Mucosa of descending colon (tissue), 3 donors: ENCODE data around the gene GNAQ. TPM values are rescaled to one million over a fixed set of nuclear protein-coding genes. Genes with fewer than 3 reads are reported as not detected.

Source experiments
- ATAC-seq: fragments of 200-7000 bp; cut with Tn5 transposase; one replicate; pipeline ENCODE4 v1.9.1; 2020; ENCODE audit warnings: mild to moderate bottlenecking, moderate library complexity
- DNase-seq, 3 donors: peaks; one replicate each; pipeline ENCODE4 v3.0.0-alpha.2; 2020
- H3K36me3 ChIP-seq: fragments of 200-600 bp; one replicate; pipeline ENCODE4 v1.8.0; 2021; ENCODE audit warnings: low read depth, mild to moderate bottlenecking
- H3K4me1 ChIP-seq: fragments of 200-600 bp; one replicate; pipeline ENCODE4 v1.8.0; 2021; ENCODE audit warnings: low read depth, mild to moderate bottlenecking
- H3K4me3 ChIP-seq: fragments of 200-600 bp; one replicate; pipeline ENCODE4 v1.8.0; 2021; ENCODE audit warnings: mild to moderate bottlenecking
- H3K9me3 ChIP-seq: fragments of 200-600 bp; one replicate; pipeline ENCODE4 v1.8.0; 2021; ENCODE audit warnings: mild to moderate bottlenecking
- intact Hi-C, 2 donors: fragments of 100-400 bp; cut with DNase I in 1 of 2; cut with micrococcal nuclease in 1 of 2; formaldehyde crosslinking; loops; one replicate each; pipeline versions ENCODE4 v1.11.0 to v1.11.1; 2022; cut with DNase I, micrococcal nuclease
- total RNA-seq, 3 donors: library from RNA; stranded (reverse); fragmentation: NEBNext Ultra II Directional in 2 of 3; extraction: Animal tissue kit (Norgen Biotek cat#: 25700) in 2 of 3; gene quantifications; one replicate each; pipeline versions ENCODE4 v1.2.1 to v1.2.4, GENCODE V29; 2021 to 2023
- TF ChIP-seq, protein P1 (sequence below): fragments of 200-600 bp; IDR thresholded peaks from one replicate; pipeline ENCODE4 v1.8.0; 2022; ENCODE audit warnings: antibody characterized with exemption, mild to moderate bottlenecking
- donor health status: DM: no; HTN: no; CAD: no; lungs with moderate emphysema.
- donor health status: DM: no; HTN: no; CAD: no.
- donor health status: DM: no; HTN: yes; CAD: no.

GNAQ gene
- total RNA-seq, 3 donors from 2014 or later, result 95.9 to 115 (median 104) TPM

DNA sequence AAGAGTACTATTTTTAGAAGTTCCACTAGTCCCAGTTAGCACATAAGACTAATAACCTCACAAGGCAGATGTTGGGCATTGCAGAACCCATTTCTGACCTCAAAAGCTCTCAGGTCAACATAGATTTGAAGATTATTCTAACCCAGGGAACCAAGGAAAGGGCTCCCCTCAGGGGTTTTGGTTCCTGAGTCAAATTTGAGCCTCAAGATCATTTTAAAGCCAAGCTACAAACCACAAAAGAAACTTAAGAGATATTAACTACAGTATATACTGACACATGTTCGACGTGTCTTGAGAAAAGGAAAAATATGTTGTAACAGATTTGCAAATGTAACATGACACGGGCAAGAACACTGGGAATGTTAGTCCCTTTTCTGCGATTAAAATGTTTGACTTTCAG, 88.6 kb downstream of the GNAQ start:
- intact Hi-C loops, result no loop called here
- TF ChIP-seq, protein P1, sequence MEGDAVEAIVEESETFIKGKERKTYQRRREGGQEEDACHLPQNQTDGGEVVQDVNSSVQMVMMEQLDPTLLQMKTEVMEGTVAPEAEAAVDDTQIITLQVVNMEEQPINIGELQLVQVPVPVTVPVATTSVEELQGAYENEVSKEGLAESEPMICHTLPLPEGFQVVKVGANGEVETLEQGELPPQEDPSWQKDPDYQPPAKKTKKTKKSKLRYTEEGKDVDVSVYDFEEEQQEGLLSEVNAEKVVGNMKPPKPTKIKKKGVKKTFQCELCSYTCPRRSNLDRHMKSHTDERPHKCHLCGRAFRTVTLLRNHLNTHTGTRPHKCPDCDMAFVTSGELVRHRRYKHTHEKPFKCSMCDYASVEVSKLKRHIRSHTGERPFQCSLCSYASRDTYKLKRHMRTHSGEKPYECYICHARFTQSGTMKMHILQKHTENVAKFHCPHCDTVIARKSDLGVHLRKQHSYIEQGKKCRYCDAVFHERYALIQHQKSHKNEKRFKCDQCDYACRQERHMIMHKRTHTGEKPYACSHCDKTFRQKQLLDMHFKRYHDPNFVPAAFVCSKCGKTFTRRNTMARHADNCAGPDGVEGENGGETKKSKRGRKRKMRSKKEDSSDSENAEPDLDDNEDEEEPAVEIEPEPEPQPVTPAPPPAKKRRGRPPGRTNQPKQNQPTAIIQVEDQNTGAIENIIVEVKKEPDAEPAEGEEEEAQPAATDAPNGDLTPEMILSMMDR, result no peak

DNA sequence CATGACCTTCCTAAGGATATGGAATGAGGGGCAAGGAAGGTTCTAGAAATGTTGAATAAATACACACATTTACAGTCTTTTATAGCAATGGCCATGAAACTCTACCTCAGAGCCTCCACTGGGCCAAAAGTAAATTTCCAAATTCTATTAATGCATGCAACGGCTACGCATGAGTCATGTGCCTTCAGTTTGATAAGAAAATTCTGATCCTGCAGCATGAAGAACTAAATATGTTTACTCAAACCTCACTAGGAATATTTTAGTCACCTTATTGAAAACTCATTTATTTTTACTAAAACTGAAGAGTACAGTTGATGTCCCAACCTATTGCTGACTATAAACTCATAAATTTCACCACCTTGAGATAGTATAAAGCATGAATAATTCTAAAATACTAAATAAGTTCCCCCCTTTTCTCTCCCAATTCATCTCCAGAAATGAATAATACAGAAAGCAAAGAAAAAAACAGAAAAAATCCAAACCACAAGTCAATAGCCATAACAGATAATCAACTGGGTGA, 92.4 kb downstream of the GNAQ start:
- Histone ChIP-seq H3K4me3 (no peak overlapping the region), H3K4me1 (no peaks in the 10 kb centered on the region), H3K9me3 (no peaks in the 10 kb centered on the region), H3K36me3 (no peaks in the 10 kb centered on the region)
- no peak for ATAC-seq
- no peak for DNase-seq
- intact Hi-C loops, result no loop called here
- TF ChIP-seq, protein P1, result no peak

More for the DNA sequence above, 88.6 kb downstream of the GNAQ start:
- no peak for ATAC-seq
- no peak for DNase-seq
- Histone ChIP-seq H3K4me1 (peaks cover 29% of the 10 kb centered on the region), H3K9me3 (no peaks in the 10 kb centered on the region), H3K4me3 (no peak overlapping the region), H3K36me3 (no peaks in the 10 kb centered on the region)

DNA sequence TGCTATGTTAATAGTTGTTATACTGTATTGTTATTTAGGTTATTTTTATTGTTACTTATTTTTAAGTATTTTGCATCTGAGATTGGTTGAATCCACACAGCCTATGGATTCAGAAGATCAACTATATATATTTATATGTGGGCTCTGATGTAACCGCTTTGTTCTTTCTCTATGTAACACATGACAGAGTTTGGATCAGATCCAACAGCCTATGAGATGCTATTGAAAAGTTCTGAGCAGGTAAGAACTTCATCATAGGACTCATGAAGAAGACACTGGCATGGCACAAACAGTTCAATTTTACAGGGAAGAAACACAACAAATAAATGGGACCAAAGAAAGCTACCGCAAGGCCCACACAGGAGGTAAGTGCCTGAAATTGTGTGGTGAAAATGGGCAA, 93.4 kb downstream of the GNAQ start:
- Histone ChIP-seq H3K4me3 (no peak overlapping the region), H3K4me1 (no peaks in the 10 kb centered on the region), H3K9me3 (no peaks in the 10 kb centered on the region), H3K36me3 (no peaks in the 10 kb centered on the region)
- no peak for ATAC-seq
- TF ChIP-seq, protein P1, result no peak
- intact Hi-C loops, result no loop called here
- DNase-seq, result no peak

DNA sequence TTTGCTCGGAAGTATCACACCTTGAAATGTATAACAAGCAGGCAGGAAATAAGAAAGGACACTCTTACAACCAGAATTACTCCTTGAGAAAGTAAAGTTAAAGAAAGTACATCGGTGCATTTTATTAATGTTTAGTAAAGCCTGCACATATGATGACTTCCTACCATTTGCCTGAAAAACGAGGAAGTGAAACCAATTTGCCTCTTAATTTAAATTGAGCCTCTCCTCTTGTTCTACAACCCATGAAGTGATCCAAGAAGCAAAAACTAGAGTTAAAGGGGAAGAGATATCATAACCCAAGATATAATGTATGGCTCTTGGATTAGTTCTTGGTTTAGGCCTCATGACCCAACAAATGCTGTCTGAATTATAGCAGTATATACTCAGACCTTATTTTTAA, 95.6 kb downstream of the GNAQ start:
- ATAC-seq (no peak), DNase-seq (no peak)
- Histone ChIP-seq H3K36me3 (no peaks in the 10 kb centered on the region), H3K4me1 (no peaks in the 10 kb centered on the region), H3K9me3 (no peaks in the 10 kb centered on the region), H3K4me3 (no peak overlapping the region)
- TF ChIP-seq, protein P1, result no peak
- intact Hi-C loops, result no loop called here

GRCh38 chr9:77935211-77935610, 96.4 kb downstream of the GNAQ start:
- no peak for DNase-seq
- TF ChIP-seq, protein P1, result no peak
- no peaks in the 10 kb centered on the region for H3K4me1 ChIP-seq
- no peaks in the 10 kb centered on the region for H3K36me3 ChIP-seq
- no peak overlapping the region for H3K4me3 ChIP-seq
- no peaks in the 10 kb centered on the region for H3K9me3 ChIP-seq
- intact Hi-C loops, result no loop called here
- ATAC-seq, result no peak

GRCh38 chr9:77933976-77934375, 97.6 kb downstream of the GNAQ start:
- intact Hi-C loops, result no loop called here
- ATAC-seq (no peak), DNase-seq (no peak)
- H3K36me3 ChIP-seq, result no peaks in the 10 kb centered on the region
- TF ChIP-seq, protein P1, result no peak
- H3K4me1 ChIP-seq, result no peaks in the 10 kb centered on the region
- H3K9me3 ChIP-seq, result no peaks in the 10 kb centered on the region
- no peak overlapping the region for H3K4me3 ChIP-seq
